Neural cell (in vitro differentiated cells): ENCODE data around the gene NSMF. TPM values are rescaled to one million over a fixed set of nuclear protein-coding genes. Genes with fewer than 3 reads are reported as not detected.
"Not testable (repeated sequence)": the region's sequence is repeated elsewhere in the genome, so short reads cannot be mapped to it uniquely, and the experiment has no call there.

Experiments used
- H2AFZ ChIP-seq: fragments of 200-600, 300-800 bp; sonication (generic), shearing (Covaris generic); 2 replicates; pipeline ENCODE4 v1.6.0; 2014; ENCODE audit warnings: low read depth, mild to moderate bottlenecking, antibody characterized with exemption, low read length, moderate library complexity
- H3F3A ChIP-seq: fragments of 200-600 bp; shearing (Covaris generic); 2 replicates; pipeline ENCODE4 v1.6.1; 2016; ENCODE audit warnings: mild to moderate bottlenecking, moderate library complexity, mixed read lengths, antibody characterized with exemption, low read length; ENCODE audit not compliant: insufficient read depth, poor library complexity, severe bottlenecking
- H3K27ac ChIP-seq: fragments of 200-600, 300-800 bp; sonication (generic), shearing (Covaris generic); 2 replicates; pipeline ENCODE4 v1.5.1; 2014; ENCODE audit warnings: mild to moderate bottlenecking, low read length, moderate library complexity
- H3K27me3 ChIP-seq: fragments of 300-800, 200-600 bp; sonication (generic), shearing (Covaris generic); 2 replicates; pipeline ENCODE4 v1.6.0; 2014; ENCODE audit warnings: mild to moderate bottlenecking, low read depth, low read length, moderate library complexity; ENCODE audit not compliant: insufficient read depth
- H3K36me3 ChIP-seq: fragments of 300-800, 200-600 bp; sonication (generic), shearing (Covaris generic); 2 replicates; pipeline ENCODE4 v1.5.1; 2014; ENCODE audit warnings: mild to moderate bottlenecking, antibody characterized with exemption, low read length, moderate library complexity; ENCODE audit not compliant: insufficient read depth
- H3K4me2 ChIP-seq: fragments of 300-800, 200-600 bp; sonication (generic), shearing (Covaris generic); 2 replicates; pipeline ENCODE4 v1.6.0; 2014; ENCODE audit warnings: mild to moderate bottlenecking, low read length
- H3K4me3 ChIP-seq: fragments of 300-800, 200-600 bp; sonication (generic), shearing (Covaris generic); 2 replicates; pipeline ENCODE4 v1.5.1; 2014; ENCODE audit warnings: mild to moderate bottlenecking, low read length, moderate library complexity
- H3K79me2 ChIP-seq: fragments of 200-600 bp; shearing (Covaris generic); replicated peaks from 2 replicates; pipeline ENCODE4 v1.6.0; 2014; ENCODE audit warnings: mild to moderate bottlenecking, low read length, moderate library complexity; ENCODE audit not compliant: insufficient read depth
- H3K9ac ChIP-seq: fragments of 300-800, 200-600 bp; sonication (generic), shearing (Covaris generic); 2 replicates; pipeline ENCODE4 v1.6.1; 2016; ENCODE audit warnings: mild to moderate bottlenecking, low read length, mixed read lengths
- H3K9me2 ChIP-seq: fragments of 200-600 bp; shearing (Covaris generic); 2 replicates; pipeline ENCODE4 v1.6.1; 2016; ENCODE audit warnings: mild to moderate bottlenecking, low read length, mixed read lengths; ENCODE audit not compliant: insufficient read depth
- H3K9me3 ChIP-seq: fragments of 200-600, 300-800 bp; sonication (generic), shearing (Covaris generic); 2 replicates; pipeline ENCODE4 v1.6.1; 2016; ENCODE audit warnings: mild to moderate bottlenecking, mixed run types, low read length, moderate library complexity, mixed read lengths
- H4K20me1 ChIP-seq: fragments of 200-600 bp; shearing (Covaris generic); 2 replicates; pipeline ENCODE4 v1.6.1; 2016; ENCODE audit warnings: mild to moderate bottlenecking, mixed run types; ENCODE audit not compliant: insufficient read depth
- EZH2 ChIP-seq: fragments of 200-600, 300-800 bp; shearing (Covaris generic), sonication (generic); IDR thresholded peaks from 2 replicates; pipeline ENCODE4 v1.6.1; 2014; ENCODE audit warnings: antibody characterized with exemption, low read length, borderline replicate concordance, mild to moderate bottlenecking; ENCODE audit not compliant: insufficient read depth, poor library complexity, severe bottlenecking
- MXI1 ChIP-seq: fragments of 450-650 bp; conservative IDR thresholded peaks from 2 replicates; pipeline ENCODE4 v1.6.1; 2014; ENCODE audit warnings: antibody characterized with exemption, mild to moderate bottlenecking; ENCODE audit not compliant: poor library complexity, severe bottlenecking
- POLR2AphosphoS5 ChIP-seq: IDR thresholded peaks from 2 replicates; pipeline ENCODE4 v1.6.1; 2012
- RAD21 ChIP-seq: fragments of 450-650 bp; conservative IDR thresholded peaks from 2 replicates; pipeline ENCODE4 v1.6.1; 2014; ENCODE audit warnings: antibody characterized with exemption, mild to moderate bottlenecking, moderate library complexity
- TAF1 ChIP-seq: IDR thresholded peaks from 2 replicates; pipeline ENCODE4 v1.6.1; 2012; ENCODE audit warnings: low read depth
- polyA plus RNA-seq: library from polyadenylated mRNA; depleted of rRNA; stranded (reverse); fragments of >200 nt; gene quantifications from 2 replicates; pipeline ENCODE4 v1.2.3, GENCODE V29; 2014
- TF ChIP-seq, protein P1 (sequence below): IDR thresholded peaks from 2 replicates; pipeline ENCODE4 v1.6.1; 2012; ENCODE audit warnings: borderline replicate concordance
- TF ChIP-seq, protein P2 (sequence below): fragments of 450-650 bp; IDR thresholded peaks from 2 replicates; pipeline ENCODE4 v1.5.1; 2014; ENCODE audit warnings: antibody characterized with exemption, mild to moderate bottlenecking, moderate library complexity; ENCODE audit not compliant: poor library complexity, severe bottlenecking

The NSMF gene
- polyA plus RNA-seq, 1 donor from 2014 or later, result 51.2 TPM

DNA sequence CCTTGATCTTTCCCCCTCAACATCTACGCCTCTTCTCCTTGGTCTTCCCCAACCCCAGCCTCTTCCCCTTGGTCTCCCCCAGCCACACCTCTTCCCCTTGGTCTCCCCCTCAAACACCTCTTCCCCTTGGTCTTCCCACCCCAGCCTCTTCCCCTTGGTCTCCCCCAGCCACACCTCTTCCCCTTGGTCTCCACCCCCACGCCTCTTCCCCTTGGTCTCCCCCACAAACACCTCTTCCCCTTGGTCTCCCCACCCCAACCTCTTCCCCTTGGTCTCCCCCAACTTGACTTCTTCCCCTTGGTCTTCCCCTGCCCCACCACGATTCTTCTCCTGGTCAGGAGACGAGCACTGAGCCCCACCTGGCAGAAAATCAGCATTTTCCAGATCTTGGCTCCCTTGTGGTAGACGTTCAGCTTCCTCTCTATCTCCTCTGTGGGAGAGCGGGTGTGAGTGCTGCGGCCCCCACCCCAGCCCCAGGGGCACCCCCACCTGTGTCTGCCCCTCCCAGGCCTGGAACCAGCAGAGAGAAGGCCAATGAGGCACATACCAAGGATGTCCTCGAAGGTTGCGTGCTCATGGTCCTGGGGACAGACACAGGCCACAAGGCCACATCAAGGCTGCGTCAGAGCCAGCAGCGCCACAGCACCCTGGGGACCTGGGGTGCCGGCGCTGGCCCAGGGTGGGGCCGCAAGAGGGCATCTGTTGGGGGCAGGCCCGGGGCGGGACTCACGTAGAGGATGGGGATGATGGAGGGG is 7.0 kb downstream of the NSMF start:
- Histone ChIP-seq H3K79me2 (no peaks in the 10 kb centered on the region), H3K27me3 (no peaks in the 10 kb centered on the region), H4K20me1 (no peaks in the 10 kb centered on the region), H3K4me3 (no peak overlapping the region), H2AFZ (no peak overlapping the region), H3K9ac (no peak overlapping the region), H3K36me3 (no peaks in the 10 kb centered on the region), H3K27ac (no peak overlapping the region), H3K9me3 (no peaks in the 10 kb centered on the region), H3K9me2 (no peaks in the 10 kb centered on the region), H3K4me2 (no peak overlapping the region), H3F3A (no peaks in the 10 kb centered on the region)
- TF ChIP-seq EZH2 (no peak), MXI1 (no peak), POLR2AphosphoS5 (no peak), RAD21 (no peak), TAF1 (no peak)
- TF ChIP-seq, protein P1, sequence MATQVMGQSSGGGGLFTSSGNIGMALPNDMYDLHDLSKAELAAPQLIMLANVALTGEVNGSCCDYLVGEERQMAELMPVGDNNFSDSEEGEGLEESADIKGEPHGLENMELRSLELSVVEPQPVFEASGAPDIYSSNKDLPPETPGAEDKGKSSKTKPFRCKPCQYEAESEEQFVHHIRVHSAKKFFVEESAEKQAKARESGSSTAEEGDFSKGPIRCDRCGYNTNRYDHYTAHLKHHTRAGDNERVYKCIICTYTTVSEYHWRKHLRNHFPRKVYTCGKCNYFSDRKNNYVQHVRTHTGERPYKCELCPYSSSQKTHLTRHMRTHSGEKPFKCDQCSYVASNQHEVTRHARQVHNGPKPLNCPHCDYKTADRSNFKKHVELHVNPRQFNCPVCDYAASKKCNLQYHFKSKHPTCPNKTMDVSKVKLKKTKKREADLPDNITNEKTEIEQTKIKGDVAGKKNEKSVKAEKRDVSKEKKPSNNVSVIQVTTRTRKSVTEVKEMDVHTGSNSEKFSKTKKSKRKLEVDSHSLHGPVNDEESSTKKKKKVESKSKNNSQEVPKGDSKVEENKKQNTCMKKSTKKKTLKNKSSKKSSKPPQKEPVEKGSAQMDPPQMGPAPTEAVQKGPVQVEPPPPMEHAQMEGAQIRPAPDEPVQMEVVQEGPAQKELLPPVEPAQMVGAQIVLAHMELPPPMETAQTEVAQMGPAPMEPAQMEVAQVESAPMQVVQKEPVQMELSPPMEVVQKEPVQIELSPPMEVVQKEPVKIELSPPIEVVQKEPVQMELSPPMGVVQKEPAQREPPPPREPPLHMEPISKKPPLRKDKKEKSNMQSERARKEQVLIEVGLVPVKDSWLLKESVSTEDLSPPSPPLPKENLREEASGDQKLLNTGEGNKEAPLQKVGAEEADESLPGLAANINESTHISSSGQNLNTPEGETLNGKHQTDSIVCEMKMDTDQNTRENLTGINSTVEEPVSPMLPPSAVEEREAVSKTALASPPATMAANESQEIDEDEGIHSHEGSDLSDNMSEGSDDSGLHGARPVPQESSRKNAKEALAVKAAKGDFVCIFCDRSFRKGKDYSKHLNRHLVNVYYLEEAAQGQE, result no peak
- TF ChIP-seq, protein P2, sequence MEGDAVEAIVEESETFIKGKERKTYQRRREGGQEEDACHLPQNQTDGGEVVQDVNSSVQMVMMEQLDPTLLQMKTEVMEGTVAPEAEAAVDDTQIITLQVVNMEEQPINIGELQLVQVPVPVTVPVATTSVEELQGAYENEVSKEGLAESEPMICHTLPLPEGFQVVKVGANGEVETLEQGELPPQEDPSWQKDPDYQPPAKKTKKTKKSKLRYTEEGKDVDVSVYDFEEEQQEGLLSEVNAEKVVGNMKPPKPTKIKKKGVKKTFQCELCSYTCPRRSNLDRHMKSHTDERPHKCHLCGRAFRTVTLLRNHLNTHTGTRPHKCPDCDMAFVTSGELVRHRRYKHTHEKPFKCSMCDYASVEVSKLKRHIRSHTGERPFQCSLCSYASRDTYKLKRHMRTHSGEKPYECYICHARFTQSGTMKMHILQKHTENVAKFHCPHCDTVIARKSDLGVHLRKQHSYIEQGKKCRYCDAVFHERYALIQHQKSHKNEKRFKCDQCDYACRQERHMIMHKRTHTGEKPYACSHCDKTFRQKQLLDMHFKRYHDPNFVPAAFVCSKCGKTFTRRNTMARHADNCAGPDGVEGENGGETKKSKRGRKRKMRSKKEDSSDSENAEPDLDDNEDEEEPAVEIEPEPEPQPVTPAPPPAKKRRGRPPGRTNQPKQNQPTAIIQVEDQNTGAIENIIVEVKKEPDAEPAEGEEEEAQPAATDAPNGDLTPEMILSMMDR, result no peak

DNA sequence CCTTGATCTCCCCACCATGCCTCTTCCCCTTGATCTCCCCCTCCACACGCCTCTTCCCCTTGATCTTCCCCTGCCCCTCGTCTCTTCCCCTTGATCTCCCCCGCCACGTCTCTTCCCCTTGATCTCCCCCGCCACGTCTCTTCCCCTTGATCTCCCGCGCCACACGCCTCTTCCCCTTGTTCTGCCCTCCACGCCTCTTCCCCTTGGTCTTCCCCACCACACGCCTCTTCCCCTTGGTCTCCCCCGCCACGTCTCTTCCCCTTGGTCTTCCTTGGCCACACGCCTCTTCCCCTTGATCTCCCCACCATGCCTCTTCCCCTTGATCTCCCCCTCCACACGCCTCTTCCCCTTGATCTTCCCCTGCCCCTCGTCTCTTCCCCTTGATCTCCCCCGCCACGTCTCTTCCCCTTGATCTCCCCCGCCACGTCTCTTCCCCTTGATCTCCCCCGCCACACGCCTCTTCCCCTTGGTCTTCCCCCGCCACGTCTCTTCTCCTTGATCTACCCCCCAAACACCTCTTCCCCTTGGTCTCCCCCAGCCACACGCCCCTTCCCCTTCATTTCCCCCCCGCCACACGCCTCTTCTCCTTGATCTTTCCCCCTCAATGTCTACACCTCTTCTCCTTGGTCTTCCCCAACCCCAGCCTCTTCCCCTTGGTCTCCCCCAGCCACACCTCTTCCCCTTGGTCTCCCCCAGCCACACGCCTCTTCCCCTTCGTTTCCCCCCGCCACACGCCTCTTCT is 7.7 kb downstream of the NSMF start:
- not testable (repeated sequence) for H3K36me3 ChIP-seq, H3K9ac ChIP-seq, H3K9me3 ChIP-seq

DNA sequence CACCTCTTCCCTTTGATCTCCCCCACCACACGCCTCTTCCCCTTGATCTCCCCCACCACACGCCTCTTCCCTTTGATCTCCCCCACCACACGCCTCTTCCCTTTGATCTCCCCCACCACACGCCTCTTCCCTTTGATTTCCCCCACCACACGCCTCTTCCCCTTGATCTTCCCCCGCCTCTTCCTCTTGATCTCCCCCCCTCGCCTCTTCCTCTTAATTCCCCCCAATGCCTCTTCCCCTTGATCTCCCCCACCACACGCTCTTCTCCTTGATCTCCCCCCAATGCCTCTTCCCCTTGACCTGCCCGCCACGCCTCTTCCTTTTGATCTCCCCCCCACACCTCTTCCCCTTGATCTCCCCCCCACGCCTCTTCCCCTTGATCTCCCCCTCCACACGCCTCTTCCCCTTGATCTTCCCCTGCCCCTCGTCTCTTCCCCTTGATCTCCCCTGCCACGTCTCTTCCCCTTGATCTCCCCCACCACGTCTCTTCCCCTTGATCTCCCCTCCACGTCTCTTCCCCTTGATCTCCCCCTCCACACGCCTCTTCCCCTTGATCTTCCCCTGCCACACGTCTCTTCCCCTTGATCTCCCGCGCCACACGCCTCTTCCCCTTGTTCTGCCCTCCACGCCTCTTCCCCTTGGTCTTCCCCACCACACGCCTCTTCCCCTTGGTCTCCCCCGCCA is 8.5 kb downstream of the NSMF start:
- not testable (repeated sequence) for H2AFZ ChIP-seq, H3K9me2 ChIP-seq, H3K27me3 ChIP-seq, H4K20me1 ChIP-seq, H3K4me2 ChIP-seq, H3F3A ChIP-seq, H3K79me2 ChIP-seq, H3K9me3 ChIP-seq, H3K9ac ChIP-seq, H3K36me3 ChIP-seq, H3K27ac ChIP-seq, H3K4me3 ChIP-seq

More for the DNA sequence above, 7.7 kb downstream of the NSMF start:
- not testable (repeated sequence) for H2AFZ ChIP-seq, H3K9me2 ChIP-seq, H3K4me3 ChIP-seq, H3K27ac ChIP-seq, H3K79me2 ChIP-seq, H3K27me3 ChIP-seq, H3K4me2 ChIP-seq, H3F3A ChIP-seq, H4K20me1 ChIP-seq
